Breast epithelium (tissue), 3 donors: ENCODE results near the gene NDOR1.

Experiments used
- CTCF ChIP-seq, 3 donors: fragments of 450-650 bp; IDR thresholded peaks; one replicate each; pipeline ENCODE4 v1.5.1; 2016 to 2017; ENCODE audit warnings: antibody characterized with exemption in 3 of 3, mild to moderate bottlenecking in 3 of 3, moderate library complexity in 3 of 3
- POLR2A ChIP-seq: fragments of 450-650 bp; IDR thresholded peaks from one replicate; pipeline ENCODE4 v1.6.1; 2016; ENCODE audit warnings: antibody characterized with exemption, mild to moderate bottlenecking, moderate library complexity
- POLR2AphosphoS5 ChIP-seq, 3 donors: sonication (generic); formaldehyde crosslinking; IDR thresholded peaks; one replicate each; pipeline ENCODE4 v1.6.1; 2017; ENCODE audit warnings: antibody characterized with exemption in 3 of 3

DNA sequence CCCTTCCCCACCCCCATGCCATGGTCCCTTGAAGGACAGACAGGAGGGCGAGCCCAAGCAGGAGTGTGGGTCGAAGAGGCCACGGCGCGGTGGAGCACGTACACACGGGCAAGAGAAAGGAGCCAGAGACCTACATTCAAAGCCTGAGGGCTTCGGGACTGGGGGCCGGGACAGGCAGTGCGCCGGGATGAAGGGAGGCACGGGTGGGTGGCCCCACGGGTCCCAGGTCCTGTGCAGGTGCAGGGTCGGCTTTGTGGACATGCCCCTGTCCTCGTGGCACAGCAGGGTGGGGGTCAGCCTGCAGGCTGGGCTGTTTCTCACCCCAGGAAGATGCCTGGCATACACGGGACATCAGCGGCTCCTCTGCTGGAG, 45.5 kb upstream of the NDOR1 start:
- TF ChIP-seq CTCF (IDR thresholded peaks at IDR 0.05) (no peak), POLR2A (no peak), POLR2AphosphoS5 (IDR thresholded peaks at IDR 0.05) (no peak)
